Natural killer cell (primary cell): ENCODE results near the gene TBX15. TPM values are rescaled to one million over a fixed set of nuclear protein-coding genes. Genes with fewer than 3 reads are reported as not detected.

ENCODE experiments used
- ATAC-seq, 3 donors: fragments of 150-1000 bp in 2 of 3; fragments of 200-7000 bp in 1 of 3; cut with Tn5 transposase; 1 replicate in 1 of 3; 2 replicates in 2 of 3; pipeline ENCODE4 v1.10.0; 2021; ENCODE audit warnings: mild to moderate bottlenecking in 2 of 3, moderate library complexity in 2 of 3
- DNase-seq, 2 donors: peaks; one replicate each; pipeline versions ENCODE4 v3.0.0 to v3.0.0-alpha.2; 2013 to 2021; ENCODE audit warnings: mixed read lengths in 1 of 2
- H3K27ac ChIP-seq: one replicate; pipeline ENCODE4 v1.5.1; 2013; ENCODE audit warnings: mild to moderate bottlenecking, low read length
- H3K27me3 ChIP-seq: one replicate; pipeline ENCODE4 v1.6.1; 2013; ENCODE audit warnings: low read length; ENCODE audit not compliant: control insufficient read depth, insufficient read depth
- H3K36me3 ChIP-seq: one replicate; pipeline ENCODE4 v1.6.1; 2013; ENCODE audit warnings: low read length; ENCODE audit not compliant: control insufficient read depth, insufficient read depth
- H3K4me1 ChIP-seq: one replicate; pipeline ENCODE4 v1.6.1; 2013; ENCODE audit warnings: low read length; ENCODE audit not compliant: control insufficient read depth, insufficient read depth
- H3K4me3 ChIP-seq: one replicate; pipeline ENCODE4 v1.5.1; 2013; ENCODE audit warnings: low read length
- H3K9me3 ChIP-seq: one replicate; pipeline ENCODE4 v1.6.1; 2013; ENCODE audit warnings: low read length; ENCODE audit not compliant: control insufficient read depth, insufficient read depth
- H3K27ac Mint-ChIP-seq, 2 donors: one replicate each; pipeline ENCODE4 v1.8.0; 2022; ENCODE audit warnings: mild to moderate bottlenecking in 2 of 2, mixed read lengths in 2 of 2, moderate library complexity in 1 of 2
- H3K27me3 Mint-ChIP-seq, 2 donors: one replicate each; pipeline ENCODE4 v1.8.0; 2022; ENCODE audit warnings: low read depth in 2 of 2, mixed read lengths in 2 of 2
- H3K36me3 Mint-ChIP-seq: one replicate; pipeline ENCODE4 v1.8.0; 2022; ENCODE audit warnings: mixed read lengths
- H3K4me1 Mint-ChIP-seq, 2 donors: one replicate each; pipeline ENCODE4 v1.8.0; 2022; ENCODE audit warnings: mixed read lengths in 2 of 2
- H3K4me3 Mint-ChIP-seq: one replicate; pipeline ENCODE4 v1.8.0; 2022; ENCODE audit warnings: mild to moderate bottlenecking, moderate library complexity, mixed read lengths
- H3K9me3 Mint-ChIP-seq, 2 donors: one replicate each; pipeline ENCODE4 v1.8.0; 2022; ENCODE audit warnings: mixed read lengths in 2 of 2
- WGBS: methylation state at CpG from one replicate; pipeline ENCODE4 v1.1.7; 2013; ENCODE audit warnings: missing lambda C conversion rate; ENCODE audit not compliant: insufficient coverage; 5-methylcytosine and 5-hydroxymethylcytosine counted together
- intact Hi-C: fragments of 100-400 bp; cut with micrococcal nuclease; formaldehyde crosslinking; loops from one replicate; pipeline ENCODE4 v1.14.2; 2022
- total RNA-seq, 4 donors: library from RNA; stranded (reverse); fragments of 120-200 nt in 1 of 4; gene quantifications; one replicate each; pipeline versions ENCODE4 v1.2.3 to v1.2.4, GENCODE V29; 2013 to 2022
- TF ChIP-seq, protein P1 (sequence below): fragments of 200-600 bp; IDR thresholded peaks from one replicate; pipeline ENCODE4 v1.8.0; 2022; ENCODE audit warnings: antibody characterized with exemption

Gene TBX15
- total RNA-seq, 3 donors from 2014 or later (not counting 1 experiment from before 2014, with no cell fraction given): not detected

GRCh38 chr1:118949315-118949714 is 38.8 kb downstream of the TBX15 start:
- Histone ChIP-seq H3K4me3 (no peak overlapping the region), H3K4me1 (no peaks in the 10 kb centered on the region), H3K9me3 (no peaks in the 10 kb centered on the region), H3K27me3 (no peaks in the 10 kb centered on the region), H3K36me3 (no peaks in the 10 kb centered on the region), H3K27ac (no peak overlapping the region)
- Mint-ChIP-seq H3K4me3 (no peak overlapping the region), H3K27ac (no peak overlapping the region), H3K27me3 (no peaks in the 10 kb centered on the region), H3K4me1 (no peaks in the 10 kb centered on the region), H3K9me3 (peaks cover 0 to 2% of the 10 kb centered on the region in 2 donors), H3K36me3 (no peaks in the 10 kb centered on the region)
- 90% methylated on average over 2 of the region's 2 CpGs for WGBS
- ATAC-seq (no peak), DNase-seq (no peak)
- intact Hi-C loops: no loop called here
- TF ChIP-seq, protein P1, sequence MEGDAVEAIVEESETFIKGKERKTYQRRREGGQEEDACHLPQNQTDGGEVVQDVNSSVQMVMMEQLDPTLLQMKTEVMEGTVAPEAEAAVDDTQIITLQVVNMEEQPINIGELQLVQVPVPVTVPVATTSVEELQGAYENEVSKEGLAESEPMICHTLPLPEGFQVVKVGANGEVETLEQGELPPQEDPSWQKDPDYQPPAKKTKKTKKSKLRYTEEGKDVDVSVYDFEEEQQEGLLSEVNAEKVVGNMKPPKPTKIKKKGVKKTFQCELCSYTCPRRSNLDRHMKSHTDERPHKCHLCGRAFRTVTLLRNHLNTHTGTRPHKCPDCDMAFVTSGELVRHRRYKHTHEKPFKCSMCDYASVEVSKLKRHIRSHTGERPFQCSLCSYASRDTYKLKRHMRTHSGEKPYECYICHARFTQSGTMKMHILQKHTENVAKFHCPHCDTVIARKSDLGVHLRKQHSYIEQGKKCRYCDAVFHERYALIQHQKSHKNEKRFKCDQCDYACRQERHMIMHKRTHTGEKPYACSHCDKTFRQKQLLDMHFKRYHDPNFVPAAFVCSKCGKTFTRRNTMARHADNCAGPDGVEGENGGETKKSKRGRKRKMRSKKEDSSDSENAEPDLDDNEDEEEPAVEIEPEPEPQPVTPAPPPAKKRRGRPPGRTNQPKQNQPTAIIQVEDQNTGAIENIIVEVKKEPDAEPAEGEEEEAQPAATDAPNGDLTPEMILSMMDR: no peak

GRCh38 chr1:118948846-118949245 is 39.3 kb downstream of the TBX15 start:
- no peaks in the 10 kb centered on the region for H3K4me1 ChIP-seq
- no peaks in the 10 kb centered on the region for H3K9me3 ChIP-seq
- no peaks in the 10 kb centered on the region for H3K27me3 Mint-ChIP-seq
- no peaks in the 10 kb centered on the region for H3K27me3 ChIP-seq
- H3K4me1 Mint-ChIP-seq: no peaks in the 10 kb centered on the region
- H3K27ac Mint-ChIP-seq: no peak overlapping the region
- WGBS: no CpG with 5 or more reads among the region's 1 CpG
- intact Hi-C loops: no loop called here
- H3K9me3 Mint-ChIP-seq: no peaks in the 10 kb centered on the region
- no peak for ATAC-seq
- H3K4me3 ChIP-seq: no peak overlapping the region
- no peaks in the 10 kb centered on the region for H3K36me3 ChIP-seq
- DNase-seq: no peak
- H3K36me3 Mint-ChIP-seq: no peaks in the 10 kb centered on the region
- H3K4me3 Mint-ChIP-seq: no peak overlapping the region
- no peak overlapping the region for H3K27ac ChIP-seq
- TF ChIP-seq, protein P1: no peak

DNA sequence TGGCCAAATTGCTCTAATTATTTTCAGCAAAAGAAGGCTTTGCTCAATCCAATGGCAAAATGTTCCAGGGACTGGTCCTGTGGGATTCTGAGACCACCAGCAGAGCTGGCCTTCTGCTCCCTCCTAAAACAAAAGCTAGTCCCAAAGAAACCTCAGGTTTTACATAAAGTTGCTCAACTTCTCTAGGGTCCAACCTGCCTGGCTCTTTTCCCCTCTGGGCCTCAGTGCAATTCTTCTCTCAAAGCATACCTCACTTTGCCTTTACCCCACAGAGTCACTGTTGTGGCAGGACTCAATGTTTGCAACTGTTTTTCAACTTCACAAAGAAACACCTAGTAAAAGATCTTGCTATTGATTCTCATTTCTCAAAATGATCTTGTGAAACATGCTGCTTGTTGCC is 39.8 kb downstream of the TBX15 start:
- intact Hi-C loops: no loop called here
- ATAC-seq: no peak

GRCh38 chr1:118947790-118948189 is 40.4 kb downstream of the TBX15 start:
- Mint-ChIP-seq H3K9me3 (no peaks in the 10 kb centered on the region), H3K4me1 (no peaks in the 10 kb centered on the region), H3K4me3 (no peak overlapping the region), H3K27me3 (no peaks in the 10 kb centered on the region), H3K36me3 (no peaks in the 10 kb centered on the region), H3K27ac (no peak overlapping the region)
- Histone ChIP-seq H3K36me3 (no peaks in the 10 kb centered on the region), H3K27me3 (no peaks in the 10 kb centered on the region), H3K27ac (no peak overlapping the region), H3K9me3 (no peaks in the 10 kb centered on the region), H3K4me1 (no peaks in the 10 kb centered on the region), H3K4me3 (no peak overlapping the region)
- DNase-seq: no peak
- TF ChIP-seq, protein P1: no peak
- no peak for ATAC-seq
- intact Hi-C loops: no loop called here
- 96% methylated on average over 2 of the region's 2 CpGs for WGBS

More for the DNA sequence above, 39.8 kb downstream of the TBX15 start:
- Histone ChIP-seq H3K36me3 (no peaks in the 10 kb centered on the region), H3K4me3 (no peak overlapping the region), H3K4me1 (no peaks in the 10 kb centered on the region), H3K27ac (no peak overlapping the region), H3K27me3 (no peaks in the 10 kb centered on the region), H3K9me3 (no peaks in the 10 kb centered on the region)
- Mint-ChIP-seq H3K27ac (no peak overlapping the region), H3K36me3 (no peaks in the 10 kb centered on the region), H3K4me3 (no peak overlapping the region), H3K4me1 (no peaks in the 10 kb centered on the region), H3K9me3 (no peaks in the 10 kb centered on the region), H3K27me3 (no peaks in the 10 kb centered on the region)
- TF ChIP-seq, protein P1: no peak
- no peak for DNase-seq
